Testis (tissue), 3 donors: ENCODE results near the gene PRKAR1A. TPM values are rescaled to one million over a fixed set of nuclear protein-coding genes. Genes with fewer than 3 reads are reported as not detected.
A peak's percentile ranks its signal among the peaks of the same experiment; 100 is the strongest.
"Not testable (repeated sequence)": the region's sequence is repeated elsewhere in the genome, so short reads cannot be mapped to it uniquely, and the experiment has no call there.

ENCODE experiments used
- DNase-seq: peaks from one replicate; pipeline ENCODE4 v3.0.0-alpha.2; 2019
- H3K27ac ChIP-seq, 2 donors: fragments of 200-600 bp; sonication (generic); one replicate each; pipeline ENCODE4 v1.5.1; 2019
- H3K27me3 ChIP-seq: fragments of 200-600 bp; sonication (generic); one replicate; pipeline ENCODE4 v1.5.1; 2019
- H3K36me3 ChIP-seq: fragments of 200-600 bp; sonication (generic); one replicate; pipeline ENCODE4 v1.5.1; 2017; ENCODE audit warnings: low read depth; ENCODE audit errors: missing control alignments
- H3K4me1 ChIP-seq: fragments of 200-600 bp; sonication (generic); one replicate; pipeline ENCODE4 v1.5.1; 2019
- H3K4me3 ChIP-seq, 2 donors: fragments of 200-600 bp; sonication (generic); one replicate each; pipeline ENCODE4 v1.5.1; 2017 to 2019
- H3K9me3 ChIP-seq: fragments of 200-600 bp; sonication (generic); one replicate; pipeline ENCODE4 v1.5.1; 2017
- CTCF ChIP-seq, 3 experiments: fragments of 450-650 bp in 2 of 3; fragments of 200-600 bp in 1 of 3; sonication (generic) in 1 of 3; IDR thresholded peaks; one replicate each; pipeline ENCODE4 v1.5.1; 2016 to 2019; ENCODE audit warnings: antibody characterized with exemption in 3 of 3, mild to moderate bottlenecking in 2 of 3, moderate library complexity in 1 of 3
- POLR2A ChIP-seq: fragments of 450-650 bp; IDR thresholded peaks from one replicate; pipeline ENCODE4 v1.6.1; 2017; ENCODE audit warnings: antibody characterized with exemption, mild to moderate bottlenecking, moderate library complexity
- WGBS, 2 donors: methylation state at CpG; one replicate each; pipeline ENCODE4 v1.1.5; 2018; 5-methylcytosine and 5-hydroxymethylcytosine counted together
- intact Hi-C: fragments of 100-400 bp; cut with DNase I; formaldehyde crosslinking; loops from one replicate; pipeline ENCODE4 v1.15.1; 2023; ENCODE audit warnings: low total_unique reads
- polyA plus RNA-seq: library from polyadenylated mRNA; stranded (reverse); fragments of 350-450 nt; fragmentation: Illumina TruSeq; extraction: RNeasy Lipid Tissue Mini Kit (QIAGEN cat#74804); gene quantifications from one replicate; pipeline ENCODE4 v1.2.3, GENCODE V29; 2014; ENCODE audit warnings: low read depth, low replicate concordance; ENCODE audit not compliant: insufficient read depth
- total RNA-seq, 2 donors: library from RNA; depleted of rRNA; stranded (reverse); fragments of >200 nt; gene quantifications; one replicate each; pipeline ENCODE4 v1.2.3, GENCODE V29; 2016

The PRKAR1A gene
- total and polyA plus RNA-seq, 3 donors from 2014 or later, result 279 to 375 (median 319) TPM

GRCh38 chr17:68491381-68492231 is 20.6 kb upstream of the PRKAR1A start:
- WGBS, 2 donors, result 21 to 25% methylated on average over 12 of the region's 12 CpGs
- no peaks in the 10 kb centered on the region for H3K27me3 ChIP-seq
- no peaks in the 10 kb centered on the region for H3K9me3 ChIP-seq
- no peak overlapping the region for H3K4me3 ChIP-seq
- DNase-seq, result peak; percentile 74
- H3K4me1 ChIP-seq, result peaks cover 35% of the 10 kb centered on the region
- H3K36me3 ChIP-seq, result no peaks in the 10 kb centered on the region
- no peak for TF ChIP-seq CTCF (IDR thresholded peaks at IDR 0.05)
- TF ChIP-seq POLR2A, result no peak
- H3K27ac ChIP-seq, result peak overlapping the region; percentile 16 to 36
- intact Hi-C loops, result no loop called here

- 63 to 81% methylated on average over 8 of the region's 8 CpGs for WGBS, 2 donors
- H3K4me3 ChIP-seq, DNase-seq, intact Hi-C loops, H3K27me3 ChIP-seq, H3K9me3 ChIP-seq, H3K36me3 ChIP-seq: not testable (repeated sequence)
- Histone ChIP-seq H3K27ac (peak overlapping the region; percentile 16 to 36), H3K4me1 (peaks cover 35% of the 10 kb centered on the region)
Measured at GRCh38 chr17:68492394-68493054, 19.7 kb upstream of the PRKAR1A start.

GRCh38 chr17:68495081-68495480 is 17.1 kb upstream of the PRKAR1A start:
- WGBS, 2 donors, result 65 to 72% methylated on average over 4 of the region's 4 CpGs

GRCh38 chr17:68497885-68498319 is 14.3 kb upstream of the PRKAR1A start:
- TF ChIP-seq CTCF (IDR thresholded peaks at IDR 0.05) (no peak), POLR2A (no peak)
- intact Hi-C loops, result no loop called here
- no peak for DNase-seq
- Histone ChIP-seq H3K9me3 (no peaks in the 10 kb centered on the region), H3K27me3 (no peaks in the 10 kb centered on the region), H3K4me3 (no peak overlapping the region), H3K27ac (peak overlapping the region; percentile 62 to 67), H3K36me3 (no peaks in the 10 kb centered on the region), H3K4me1 (peaks cover 33% of the 10 kb centered on the region)
- WGBS, 2 donors, result 21 to 42% methylated on average over 3 of the region's 3 CpGs

More at GRCh38 chr17:68495081-68495480, 17.1 kb upstream of the PRKAR1A start:
- no peak for TF ChIP-seq CTCF (IDR thresholded peaks at IDR 0.05)
- TF ChIP-seq POLR2A, result no peak
- Histone ChIP-seq H3K27ac (peak overlapping the region in 1 of 2 donors; percentile 60), H3K27me3 (no peaks in the 10 kb centered on the region), H3K4me3 (no peak overlapping the region), H3K4me1 (peaks cover 54% of the 10 kb centered on the region), H3K9me3 (no peaks in the 10 kb centered on the region), H3K36me3 (no peaks in the 10 kb centered on the region)
- intact Hi-C loops, result no loop called here
- no peak for DNase-seq
